PFSK-1 (cell line): ENCODE results near the gene CEP83.

Experiments used
- FOXP2 ChIP-seq: optimal IDR thresholded peaks from 2 replicates; pipeline ENCODE3; 2011; ENCODE audit warnings: borderline replicate concordance, control low read depth, inconsistent platforms; ENCODE audit not compliant: insufficient read depth; ENCODE audit errors: extremely low read length, extremely low read depth
- POLR2AphosphoS5 ChIP-seq: IDR thresholded peaks from 2 replicates; pipeline ENCODE4 v1.6.1; 2012; ENCODE audit warnings: low read depth, mild to moderate bottlenecking, control low read depth, low read length, moderate library complexity
- REST ChIP-seq, 2 experiments: IDR thresholded peaks; 2 replicates each; pipeline versions ENCODE4 v1.6.1 to v1.8.0; 2011 to 2012; ENCODE audit warnings: low read depth in 2 of 2, low read length in 2 of 2, control low read depth in 1 of 2, inconsistent platforms in 1 of 2, mild to moderate bottlenecking in 1 of 2, moderate library complexity in 1 of 2; ENCODE audit not compliant: insufficient read depth in 1 of 2
- SIN3A ChIP-seq: IDR thresholded peaks from 2 replicates; pipeline ENCODE4 v1.6.1; 2012; ENCODE audit warnings: mild to moderate bottlenecking, low read length, moderate library complexity, borderline replicate concordance; ENCODE audit not compliant: insufficient read depth
- TAF1 ChIP-seq: IDR thresholded peaks from 2 replicates; pipeline ENCODE4 v1.6.1; 2012; ENCODE audit warnings: low read length, control low read depth, borderline replicate concordance; ENCODE audit not compliant: insufficient read depth

The CEP83 gene

GRCh38 chr12:94503619-94504018 lies 44.0 kb upstream of the CEP83 start:
- TF ChIP-seq REST (IDR thresholded peaks at IDR 0.05; ENCODE audit: insufficient read depth in 1 of 2, low read depth in 2 of 2, low read length in 2 of 2) (no peak), TAF1 (no peak), POLR2AphosphoS5 (no peak), FOXP2 (no peak), SIN3A (no peak)

GRCh38 chr12:94500831-94501567 lies 41.3 kb upstream of the CEP83 start:
- TF ChIP-seq SIN3A = no peak

GRCh38 chr12:94498698-94499097 lies 39.0 kb upstream of the CEP83 start:
- no peak for TF ChIP-seq TAF1
- TF ChIP-seq POLR2AphosphoS5 = no peak
- TF ChIP-seq REST (IDR thresholded peaks at IDR 0.05; ENCODE audit: insufficient read depth in 1 of 2, low read depth in 2 of 2, low read length in 2 of 2) = no peak
- no peak for TF ChIP-seq FOXP2
- no peak for TF ChIP-seq SIN3A

DNA sequence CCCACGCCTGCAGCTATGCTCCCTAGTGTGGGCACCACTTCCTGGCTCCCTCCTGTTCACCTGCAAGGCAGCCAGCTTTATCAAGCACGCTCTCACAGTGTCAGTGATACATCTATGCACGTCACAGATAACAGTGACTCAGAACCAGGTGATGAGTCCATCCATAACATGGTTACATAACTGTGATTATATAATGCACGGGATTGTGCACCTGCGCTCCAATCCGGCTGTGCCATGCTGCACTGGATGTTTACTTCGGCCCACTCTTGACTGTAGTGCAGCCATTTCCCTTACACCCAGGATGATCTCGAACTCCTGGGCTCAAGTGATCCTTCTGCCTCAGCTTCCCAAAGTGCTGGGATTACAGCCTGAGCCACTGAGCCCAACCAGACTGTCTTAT lies 38.4 kb upstream of the CEP83 start:
- TF ChIP-seq REST (IDR thresholded peaks at IDR 0.05; ENCODE audit: insufficient read depth in 1 of 2, low read depth in 2 of 2, low read length in 2 of 2) = no peak
- no peak for TF ChIP-seq FOXP2
- no peak for TF ChIP-seq POLR2AphosphoS5
- TF ChIP-seq SIN3A = no peak
- TF ChIP-seq TAF1 = no peak

DNA sequence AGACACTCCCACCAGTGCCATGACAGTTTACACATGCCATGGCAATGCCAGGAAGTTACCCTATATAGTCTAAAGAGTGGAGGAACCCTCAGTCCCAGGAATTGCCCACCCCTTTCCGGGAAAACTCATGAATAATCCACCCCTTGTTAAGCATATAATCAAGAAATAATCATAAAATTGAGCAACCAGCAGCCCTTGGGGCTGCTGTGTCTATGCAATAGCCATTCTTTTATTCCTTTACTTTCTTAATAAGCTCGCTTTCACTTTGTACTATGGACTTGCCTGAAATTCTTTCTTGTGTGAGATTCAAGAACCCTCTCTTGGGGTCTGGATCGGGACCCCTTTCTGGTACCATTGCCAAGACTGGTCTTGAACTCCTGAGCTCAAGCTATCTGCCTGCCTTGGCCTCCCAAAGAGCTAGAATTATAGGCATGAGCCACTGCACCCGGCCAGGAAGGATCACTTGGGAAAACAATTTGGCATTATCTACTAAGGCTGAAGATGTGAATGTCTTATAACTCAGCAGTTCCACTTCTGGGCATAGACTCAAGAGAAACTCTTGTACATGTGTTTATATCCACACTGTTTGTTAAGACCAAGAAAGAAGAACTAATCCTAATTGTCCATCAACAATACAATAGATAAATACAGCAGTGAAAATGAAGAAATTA lies 35.9 kb upstream of the CEP83 start:
- TF ChIP-seq SIN3A = no peak

DNA sequence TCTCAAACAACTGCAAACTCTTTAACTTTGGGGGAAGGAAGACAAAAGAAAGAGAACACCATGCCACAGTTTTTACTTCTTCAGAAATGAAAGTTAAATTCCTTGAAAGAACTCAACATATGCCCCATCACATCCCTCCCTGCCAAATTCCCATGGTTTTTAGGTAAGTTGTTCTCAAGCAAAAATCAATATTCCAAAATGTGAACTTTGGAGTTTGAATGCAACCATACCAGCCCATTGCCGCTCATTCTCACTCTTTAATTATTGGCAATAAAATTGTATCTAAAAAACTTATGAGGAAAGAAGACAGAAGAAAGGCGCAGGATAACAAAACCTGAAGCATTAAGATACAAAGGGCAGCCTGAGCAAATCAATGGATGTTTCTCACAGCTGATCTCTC lies 31.8 kb upstream of the CEP83 start:
- TF ChIP-seq FOXP2 (no peak), TAF1 (no peak), SIN3A (no peak), REST (IDR thresholded peaks at IDR 0.05; ENCODE audit: insufficient read depth in 1 of 2, low read depth in 2 of 2, low read length in 2 of 2) (no peak), POLR2AphosphoS5 (no peak)
